Lung (tissue), 12 donors: ENCODE measurements around the gene GRAMD1A. TPM values are rescaled to one million over a fixed set of nuclear protein-coding genes. Genes with fewer than 3 reads are reported as not detected.

Source experiments
- ATAC-seq: fragments of 200-7000 bp; cut with Tn5 transposase; one replicate; pipeline ENCODE4 v1.9.1; 2020; ENCODE audit warnings: moderate number of reproducible peaks; ENCODE audit not compliant: insufficient read depth, low FRiP score
- DNase-seq, 3 donors: peaks; one replicate each; pipeline ENCODE4 v3.0.0-alpha.2; 2013 to 2017
- H3K27ac ChIP-seq, 2 donors: one replicate each; pipeline ENCODE4 v1.5.1; 2013; ENCODE audit warnings: mild to moderate bottlenecking in 2 of 2, moderate library complexity in 2 of 2, control low read depth in 1 of 2, inconsistent platforms in 1 of 2, low read depth in 1 of 2, low read length in 1 of 2
- H3K27me3 ChIP-seq, 3 donors: one replicate each; pipeline ENCODE4 v1.5.1; 2013; ENCODE audit warnings: low read length in 2 of 3; ENCODE audit not compliant: control insufficient read depth in 3 of 3, insufficient read depth in 3 of 3
- H3K36me3 ChIP-seq, 4 donors: one replicate each; pipeline ENCODE4 v1.5.1; 2013; ENCODE audit warnings: low read length in 4 of 4, mild to moderate bottlenecking in 1 of 4, moderate library complexity in 1 of 4; ENCODE audit not compliant: control insufficient read depth in 4 of 4, insufficient read depth in 4 of 4
- H3K4me1 ChIP-seq, 5 donors: one replicate each; pipeline ENCODE4 v1.5.1; 2013; ENCODE audit warnings: low read length in 5 of 5, mild to moderate bottlenecking in 2 of 5, moderate library complexity in 1 of 5; ENCODE audit not compliant: control insufficient read depth in 5 of 5, insufficient read depth in 5 of 5
- H3K4me3 ChIP-seq: one replicate; pipeline ENCODE4 v1.5.1; 2013; ENCODE audit warnings: mild to moderate bottlenecking, control low read depth, moderate library complexity
- H3K9ac ChIP-seq, 2 donors: one replicate each; pipeline ENCODE4 v1.5.1; 2013; ENCODE audit warnings: low read length in 2 of 2, control low read depth in 1 of 2; ENCODE audit not compliant: insufficient read depth in 1 of 2
- H3K9me3 ChIP-seq, 4 donors: one replicate each; pipeline ENCODE4 v1.5.1; 2013; ENCODE audit warnings: low read length in 3 of 4, mild to moderate bottlenecking in 1 of 4, moderate library complexity in 1 of 4; ENCODE audit not compliant: control insufficient read depth in 4 of 4, insufficient read depth in 3 of 4
- CTCF ChIP-seq: IDR thresholded peaks from 2 replicates; pipeline ENCODE4 v1.5.1; 2012; ENCODE audit warnings: mild to moderate bottlenecking; ENCODE audit errors: control extremely low read depth, extremely low read depth
- WGBS, 2 donors: extraction: QIAGEN DNeasy Blood & Tissue Kit; methylation state at CpG; one replicate each; pipeline ENCODE4 v1.1.7; 2013; 5-methylcytosine and 5-hydroxymethylcytosine counted together
- polyA plus RNA-seq, 2 donors: library from polyadenylated mRNA; stranded (reverse); fragments of 200-250 nt; gene quantifications; one replicate each; pipeline ENCODE4 v1.2.1, GENCODE V29; 2013
- total RNA-seq, 2 donors: library from RNA; depleted of rRNA in 1 of 2; stranded (reverse); fragments of >200 nt in 1 of 2; gene quantifications; one replicate each; pipeline ENCODE4 v1.2.1, GENCODE V29; 2014 to 2021
- donor health status: control.
- donor health status: control.
- donor health status: Bipolar disorder and iron deficiency.
- donor health status: healthy.
- donor health status: DM: yes; HTN: yes; CAD: no.

GRAMD1A gene
- total and polyA plus RNA-seq, 4 donors: 92.2 to 217 (median 133) TPM

- Histone ChIP-seq H3K36me3 (no peaks in the 10 kb centered on the region), H3K27me3 (no peaks in the 10 kb centered on the region), H3K4me3 (no peak overlapping the region), H3K9me3 (no peaks in the 10 kb centered on the region), H3K4me1 (no peaks in the 10 kb centered on the region), H3K27ac (no peak overlapping the region), H3K9ac (no peak overlapping the region)
- DNase-seq (no peak), ATAC-seq (no peak)
- no peak for TF ChIP-seq CTCF
- 91 to 93% methylated on average over 26 of the region's 26 CpGs for WGBS, 2 donors
These were observed 59.1 kb downstream of the GRAMD1A start for GRCh38 chr19:35059006-35059798.

- ATAC-seq: no peak
- no peaks in the 10 kb centered on the region for H3K36me3 ChIP-seq
- no peaks in the 10 kb centered on the region for H3K9me3 ChIP-seq
- H3K4me1 ChIP-seq: no peaks in the 10 kb centered on the region
- no peak for DNase-seq
- no peaks in the 10 kb centered on the region for H3K27me3 ChIP-seq
- H3K4me3 ChIP-seq: no peak overlapping the region
- H3K9ac ChIP-seq: no peak overlapping the region
- TF ChIP-seq CTCF: no peak
- no peak overlapping the region for H3K27ac ChIP-seq
- 87 to 93% methylated on average over 15 of the region's 15 CpGs for WGBS, 2 donors
These were observed 59.6 kb downstream of the GRAMD1A start for GRCh38 chr19:35059799-35060091.

- no peaks in the 10 kb centered on the region for H3K27me3 ChIP-seq
- no peak for DNase-seq
- ATAC-seq: no peak
- no peak overlapping the region for H3K4me3 ChIP-seq
- H3K27ac ChIP-seq: no peak overlapping the region
- H3K9ac ChIP-seq: no peak overlapping the region
- no peaks in the 10 kb centered on the region for H3K4me1 ChIP-seq
- H3K36me3 ChIP-seq: no peaks in the 10 kb centered on the region
- no peak for TF ChIP-seq CTCF
- no peaks in the 10 kb centered on the region for H3K9me3 ChIP-seq
- 92% methylated on average over 28 to 29 of the region's 29 CpGs for WGBS, 2 donors
These were observed 60.2 kb downstream of the GRAMD1A start for GRCh38 chr19:35060160-35060855.
